HG03460 (cell line): Measurements from ENCODE around the gene EME2.
"Not testable (repeated sequence)": the region's sequence is repeated elsewhere in the genome, so short reads cannot be mapped to it uniquely, and the experiment has no call there.

Experiments used
- ATAC-seq: cut with Tn5 transposase; IDR thresholded peaks from one replicate; pipeline ENCODE4 v1.9.1; 2021; ENCODE audit not compliant: unreplicated experiment

EME2 gene

GRCh38 chr16:1790611-1791255 is 18.1 kb downstream of the EME2 start:
- ATAC-seq = no peak

GRCh38 chr16:1791256-1791942 is 18.8 kb downstream of the EME2 start:
- ATAC-seq = no peak

DNA sequence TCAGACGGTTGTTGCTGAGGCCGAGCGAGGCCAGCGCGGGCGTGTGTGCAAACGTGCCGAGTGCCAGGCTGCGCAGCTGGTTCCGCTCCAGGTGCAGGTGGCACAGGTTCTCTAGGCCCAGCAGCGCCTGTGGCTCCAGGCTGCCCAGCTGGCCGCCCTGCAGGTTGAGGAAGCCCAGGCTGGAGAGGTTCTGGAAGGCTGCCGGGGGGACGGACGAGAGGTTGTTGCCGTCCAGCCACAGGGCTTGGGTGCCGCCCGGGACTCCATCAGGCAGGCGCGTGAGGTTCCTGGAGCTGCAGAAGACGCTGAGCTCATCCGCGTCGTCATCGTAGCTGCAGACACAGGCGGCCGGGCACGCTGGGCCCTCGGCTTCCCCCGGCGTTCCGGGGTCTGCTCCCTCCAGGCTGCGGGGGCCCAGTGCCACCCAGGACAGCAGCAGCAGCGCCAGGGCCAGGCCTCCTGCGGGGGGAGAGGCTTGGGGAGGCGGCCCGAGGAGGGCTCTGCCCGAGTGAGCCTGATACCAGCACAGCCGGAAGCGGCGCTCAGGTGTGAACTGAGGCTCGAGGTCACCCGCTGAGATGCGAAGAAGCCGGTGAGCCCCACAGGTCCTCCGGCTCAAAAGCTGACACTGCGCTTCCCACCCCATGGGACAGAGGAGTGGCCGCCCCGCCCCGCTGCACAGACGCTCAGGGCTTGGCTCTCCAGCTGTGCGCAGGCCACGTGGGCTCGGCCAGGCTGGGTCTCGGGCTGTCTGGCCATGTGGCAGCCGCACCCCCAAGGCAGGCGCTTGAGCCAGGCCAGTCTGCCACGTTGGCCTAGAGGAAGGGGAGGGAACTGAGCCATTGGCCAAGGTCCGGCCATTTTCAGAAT is 19.6 kb downstream of the EME2 start:
- ATAC-seq = no peak

GRCh38 chr16:1792836-1793577 is 20.4 kb downstream of the EME2 start:
- no peak for ATAC-seq

DNA sequence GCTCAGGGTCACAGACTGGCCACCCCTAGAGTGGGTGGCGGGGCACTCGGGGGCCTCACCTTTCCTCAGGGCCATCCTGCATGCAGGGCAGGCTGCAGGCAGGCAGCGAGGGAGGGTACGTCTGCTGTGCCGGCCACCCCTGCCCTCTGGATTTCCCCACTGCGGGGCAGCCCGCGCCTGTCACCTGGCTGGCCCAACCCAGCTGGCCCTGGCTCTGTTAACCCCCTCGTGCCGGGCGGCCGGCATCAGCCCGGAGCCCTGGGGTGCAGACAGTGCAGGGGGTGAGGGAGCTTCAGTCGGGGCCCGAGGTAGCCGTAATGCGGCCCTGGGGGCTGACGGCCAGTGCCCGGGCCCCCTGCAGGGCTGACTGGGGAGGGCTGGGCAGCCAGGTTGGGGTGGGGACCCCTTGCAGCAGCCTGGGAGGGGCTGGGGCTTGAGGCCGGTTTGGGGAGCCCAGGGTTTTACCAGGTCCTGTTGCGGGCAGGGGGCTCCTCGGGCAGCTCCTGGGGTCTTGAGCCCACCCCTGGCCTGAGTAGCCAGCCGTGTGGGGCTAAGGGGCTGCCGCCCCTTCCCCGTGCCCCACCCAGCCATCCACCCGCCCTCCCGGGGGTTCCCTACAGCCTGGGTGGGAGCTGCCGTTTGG is 21.1 kb downstream of the EME2 start, which contains the start of gene IGFALS:
Gene IGFALS, minus strand, starts transcription at position 128 of the 643 bp plus-strand sequence. Its CDS starts 53 bp downstream, at position 75.
- no peak for ATAC-seq

GRCh38 chr16:1794221-1794871 is 21.7 kb downstream of the EME2 start:
- ATAC-seq = no peak

DNA sequence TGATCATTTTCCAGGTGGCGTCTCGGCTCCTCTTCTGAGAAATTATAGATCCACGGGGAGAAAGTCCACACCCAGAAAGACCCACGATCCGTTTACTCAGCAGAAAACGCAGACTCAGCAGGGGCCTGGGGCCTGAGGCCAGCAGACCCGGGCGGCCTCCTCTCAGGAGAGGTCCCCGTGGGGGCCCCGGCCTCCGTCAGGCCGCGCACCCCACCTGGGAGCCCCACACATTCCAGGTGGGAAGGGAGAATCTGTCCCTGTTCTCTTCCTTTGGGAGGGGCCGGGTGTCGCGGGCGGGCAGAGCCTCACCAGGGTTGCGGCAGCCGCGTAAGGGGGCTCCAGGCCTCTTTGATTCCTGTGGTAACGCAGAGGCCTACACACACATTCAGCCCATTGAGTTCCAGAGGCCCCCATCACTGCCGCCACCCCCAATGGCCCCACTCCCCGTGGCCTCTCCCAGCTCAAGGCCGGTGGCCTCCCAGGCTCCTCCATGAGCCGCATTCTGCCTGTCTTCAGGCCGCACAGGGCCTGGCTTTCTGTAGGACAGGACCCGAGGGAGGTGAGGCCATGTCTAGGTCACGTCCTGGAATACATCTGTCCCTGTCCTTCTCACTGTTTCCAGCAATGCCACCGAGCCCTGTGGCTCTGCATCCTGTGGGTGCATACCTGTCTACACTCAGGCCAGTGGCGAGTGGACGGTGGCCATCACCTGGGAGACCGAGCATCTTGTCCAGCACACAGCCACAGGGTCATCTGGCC is 22.5 kb downstream of the EME2 start:
- no peak for ATAC-seq

GRCh38 chr16:1799263-1799662 is 26.7 kb downstream of the EME2 start:
- not testable (repeated sequence) for ATAC-seq

GRCh38 chr16:1800701-1801100 is 28.1 kb downstream of the EME2 start:
- no peak for ATAC-seq

GRCh38 chr16:1807626-1808025 is 35.0 kb downstream of the EME2 start:
- no peak for ATAC-seq

DNA sequence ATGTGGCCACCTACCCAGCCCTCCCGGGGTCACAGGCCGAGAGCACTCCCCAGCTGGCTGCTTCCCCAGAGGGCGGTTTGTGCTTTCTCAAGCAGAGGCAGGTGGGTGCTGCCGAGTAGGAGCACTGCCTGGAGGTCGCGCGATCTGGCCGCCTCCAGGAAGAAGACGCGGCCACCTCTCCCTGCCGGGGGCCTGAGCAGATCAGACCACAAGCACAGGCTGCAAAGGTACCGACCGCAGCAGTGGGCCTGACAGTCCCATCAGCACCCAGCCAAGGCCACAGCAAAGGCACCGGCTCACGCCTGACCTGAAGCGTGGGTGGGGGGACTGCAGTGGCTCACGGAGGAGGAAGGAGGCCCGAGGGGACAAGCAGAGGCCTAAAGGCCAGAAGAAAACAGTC is 36.1 kb downstream of the EME2 start:
- no peak for ATAC-seq

DNA sequence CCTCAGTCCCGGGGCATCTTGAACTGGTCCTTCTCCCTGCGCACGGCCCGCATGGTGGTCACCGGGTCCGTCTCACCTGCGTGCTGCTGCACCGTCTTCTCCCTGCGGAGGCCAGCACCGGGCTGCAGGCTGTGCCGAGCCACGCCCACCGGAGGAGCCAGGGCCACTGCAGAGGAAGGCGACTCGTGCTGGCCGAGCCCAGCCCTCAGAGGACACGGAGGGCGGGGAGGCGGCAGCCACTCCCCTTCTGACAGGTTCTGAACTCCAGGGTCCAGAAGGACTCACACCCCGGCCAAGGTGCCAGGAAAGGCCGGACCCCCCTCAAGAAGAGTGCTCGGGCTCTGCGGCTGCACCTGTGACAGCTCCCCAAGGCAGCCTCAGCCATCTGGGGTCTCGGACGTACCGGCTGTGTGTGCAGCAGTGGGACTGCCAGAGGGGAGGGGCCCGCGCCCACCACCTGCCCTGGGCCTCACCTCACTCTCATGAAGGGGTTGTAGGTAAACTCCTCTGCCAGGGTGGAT is 36.7 kb downstream of the EME2 start:
- ATAC-seq = no peak

DNA sequence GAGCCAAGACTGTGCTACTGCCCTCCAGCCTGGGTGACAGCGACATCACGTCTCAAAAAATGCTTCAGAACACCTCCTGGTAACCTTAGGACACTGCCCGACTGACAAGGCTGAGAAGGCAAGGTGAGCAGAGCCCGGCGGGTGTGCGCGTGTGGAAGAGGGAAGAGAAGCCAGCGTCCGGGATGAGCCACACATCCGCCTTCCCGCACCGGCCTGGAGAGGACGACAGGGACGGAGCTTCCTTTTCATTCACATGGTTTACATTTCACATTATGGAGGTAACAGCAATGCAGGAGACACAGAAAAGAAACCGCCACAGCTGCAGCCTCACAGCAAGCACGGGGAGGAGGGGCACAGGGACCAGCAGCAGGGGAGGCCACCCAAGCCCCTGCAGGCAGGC is 37.5 kb downstream of the EME2 start:
- no peak for ATAC-seq

GRCh38 chr16:1810536-1810935 is 37.9 kb downstream of the EME2 start:
- no peak for ATAC-seq

- no peak for ATAC-seq
These were observed 40.1 kb downstream of the EME2 start for GRCh38 chr16:1812732-1813163.

DNA sequence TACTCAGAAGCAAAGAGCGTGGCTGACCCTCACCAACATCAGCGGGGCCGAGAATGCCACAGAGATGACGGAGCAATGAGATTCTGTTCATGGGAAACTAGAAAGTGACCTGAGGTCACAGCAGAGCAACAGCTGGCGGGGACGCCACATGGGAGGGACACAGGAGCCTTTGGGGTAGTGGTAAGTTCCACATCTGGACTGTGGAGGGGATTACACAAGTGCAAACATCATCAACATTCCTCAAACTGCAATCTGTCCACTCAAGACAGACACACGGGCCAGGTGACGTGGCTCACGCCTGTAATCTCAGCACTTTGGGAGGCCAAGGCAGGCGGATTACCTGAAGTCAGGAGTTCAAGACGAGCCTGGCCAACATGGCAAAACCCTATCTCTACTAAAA is 42.9 kb downstream of the EME2 start:
- ATAC-seq = no peak

GRCh38 chr16:1816396-1817275 is 44.0 kb downstream of the EME2 start:
- ATAC-seq = no peak

- ATAC-seq = no peak
These were observed 44.6 kb downstream of the EME2 start for GRCh38 chr16:1817276-1817589.
